Measurements from ENCODE around the gene DSG3.
"Not testable (repeated sequence)": the region's sequence is repeated elsewhere in the genome, so short reads cannot be mapped to it uniquely, and the experiment has no call there.

The DSG3 gene

DNA sequence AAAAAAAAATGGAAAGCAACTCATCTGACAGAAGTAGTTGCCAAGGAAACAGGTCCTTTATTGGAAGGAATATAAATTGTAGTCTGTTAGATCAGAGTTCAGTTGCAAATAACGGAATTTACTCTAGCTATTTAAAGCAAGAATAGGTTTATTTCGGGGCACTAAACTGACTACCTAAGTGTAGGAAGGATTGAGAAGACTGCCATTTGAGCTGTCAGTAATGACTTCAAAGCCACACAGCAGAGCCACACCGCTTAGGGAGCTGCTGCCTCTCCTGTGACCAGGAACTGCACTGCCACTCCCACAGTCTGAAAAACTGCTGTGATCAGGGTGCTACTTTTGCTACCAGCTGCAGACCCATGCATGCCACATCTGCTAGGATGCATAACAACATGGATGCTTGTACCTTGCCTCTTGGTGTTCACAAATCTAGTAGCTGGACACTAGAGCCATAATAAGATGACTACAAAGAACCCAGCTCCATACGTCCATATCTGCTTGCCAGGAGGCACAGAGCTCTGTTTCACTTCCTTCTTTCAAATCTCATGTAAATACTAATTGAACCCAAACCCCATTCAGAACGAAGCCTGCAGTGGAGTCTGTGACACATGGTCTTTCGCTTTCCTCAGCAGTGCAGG lies 52.6 kb downstream of the DSG3 start:
- ATAC-seq (replicated peaks) (no peak), DNase-seq (no peak)
- H3K4me3 Mint-ChIP-seq = no peak overlapping the region
- no peak overlapping the region for H3K27ac Mint-ChIP-seq
- no peaks in the 10 kb centered on the region for H3K9me3 Mint-ChIP-seq
- no peaks in the 10 kb centered on the region for H3K36me3 Mint-ChIP-seq (ENCODE audit: insufficient read depth)
- no peaks in the 10 kb centered on the region for H3K4me1 Mint-ChIP-seq (ENCODE audit: low read depth in 2 of 2)
- H3K27me3 Mint-ChIP-seq = peaks cover 39 to 40% of the 10 kb centered on the region in 2 donors

DNA sequence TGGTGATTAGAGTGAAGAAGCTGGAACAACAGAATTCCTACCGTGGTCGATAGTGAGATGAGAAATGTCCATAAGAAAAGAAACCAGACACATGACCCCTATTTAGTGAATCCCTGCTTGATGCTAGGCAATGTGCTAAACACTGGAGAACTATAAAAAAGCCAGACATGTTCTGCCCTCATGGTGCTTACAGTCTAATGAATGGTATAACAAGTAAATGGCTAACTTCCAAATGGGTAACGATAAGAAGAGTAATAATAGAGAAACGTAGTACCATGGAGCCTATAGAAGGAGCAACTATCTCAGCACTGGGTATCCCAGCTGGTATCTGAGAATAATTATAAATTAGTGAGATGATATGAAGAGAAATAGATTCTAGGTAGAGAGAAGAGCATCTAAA lies 55.5 kb downstream of the DSG3 start:
- DNase-seq = no peak
- Mint-ChIP-seq H3K27ac (no peak overlapping the region), H3K4me1 (ENCODE audit: low read depth in 2 of 2) (no peaks in the 10 kb centered on the region), H3K4me3 (no peak overlapping the region), H3K9me3 (no peaks in the 10 kb centered on the region), H3K36me3 (ENCODE audit: insufficient read depth) (no peaks in the 10 kb centered on the region), H3K27me3 (peaks cover 19 to 21% of the 10 kb centered on the region in 2 donors)
- no peak for ATAC-seq (replicated peaks)

DNA sequence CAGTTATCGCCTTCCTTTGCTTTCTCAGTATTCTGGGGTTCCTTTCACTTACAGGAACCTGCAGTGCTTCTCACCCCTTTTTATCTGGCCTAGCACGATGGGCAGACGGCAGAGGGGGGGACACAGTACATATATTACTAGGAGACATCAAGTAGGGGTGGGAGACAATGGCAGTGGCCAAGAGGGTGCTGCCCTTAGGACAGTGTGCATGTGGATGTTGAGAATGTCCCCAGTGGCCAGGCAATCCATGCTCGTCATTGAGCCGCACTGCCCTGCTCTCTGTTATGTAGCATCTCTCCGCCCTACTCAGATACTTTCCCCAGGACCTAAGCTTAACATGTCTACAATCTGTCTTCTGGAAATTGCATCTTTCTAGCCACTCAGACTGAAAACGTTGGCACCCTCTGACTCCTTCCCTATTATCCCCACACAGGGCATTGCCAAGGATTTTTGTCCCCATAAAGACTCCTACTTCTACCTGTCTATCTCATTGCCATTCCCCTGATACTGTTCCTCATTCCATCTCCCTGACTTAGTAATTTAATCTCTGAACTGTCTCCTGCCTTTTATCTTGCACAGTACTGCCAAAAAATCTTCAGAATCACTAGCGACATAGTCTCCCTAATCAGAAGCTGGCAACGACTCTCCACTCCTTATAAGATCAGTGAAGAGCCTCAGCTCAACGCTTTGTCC lies 57.1 kb downstream of the DSG3 start:
- H3K4me1 Mint-ChIP-seq (ENCODE audit: low read depth in 2 of 2) = no peaks in the 10 kb centered on the region
- DNase-seq (no peak), ATAC-seq (replicated peaks) (no peak)
- no peaks in the 10 kb centered on the region for H3K36me3 Mint-ChIP-seq (ENCODE audit: insufficient read depth)
- no peak overlapping the region for H3K4me3 Mint-ChIP-seq
- no peak overlapping the region for H3K27ac Mint-ChIP-seq
- H3K9me3 Mint-ChIP-seq = peaks cover 0 to 1% of the 10 kb centered on the region in 2 donors
- peaks cover 6 to 9% of the 10 kb centered on the region in 2 donors for H3K27me3 Mint-ChIP-seq

DNA sequence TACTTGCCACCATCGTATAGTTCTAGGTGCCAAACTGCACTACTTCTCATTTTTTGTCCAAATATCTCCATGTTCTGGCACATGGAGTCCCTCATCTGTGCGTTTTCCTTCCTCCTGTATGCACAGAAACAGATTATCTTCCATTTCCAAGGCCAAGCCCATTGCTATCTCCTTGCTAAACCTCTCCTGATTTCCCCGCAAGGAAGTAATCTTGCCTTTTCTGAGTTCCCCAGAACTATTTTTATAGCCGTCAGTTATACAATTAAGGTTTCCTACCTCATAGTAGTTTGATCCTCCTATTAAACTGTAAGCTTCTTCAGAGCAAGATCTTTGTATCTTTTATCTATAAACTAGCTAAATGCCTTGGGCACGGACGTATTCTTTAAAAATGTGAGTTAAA lies 57.6 kb downstream of the DSG3 start:
- no peak overlapping the region for H3K4me3 Mint-ChIP-seq
- H3K36me3 Mint-ChIP-seq (ENCODE audit: insufficient read depth) = no peaks in the 10 kb centered on the region
- DNase-seq (no peak), ATAC-seq (replicated peaks) (no peak)
- peaks cover 6 to 9% of the 10 kb centered on the region in 2 donors for H3K27me3 Mint-ChIP-seq
- H3K27ac Mint-ChIP-seq = no peak overlapping the region
- peaks cover 0 to 1% of the 10 kb centered on the region in 2 donors for H3K9me3 Mint-ChIP-seq
- H3K4me1 Mint-ChIP-seq (ENCODE audit: low read depth in 2 of 2) = no peaks in the 10 kb centered on the region

DNA sequence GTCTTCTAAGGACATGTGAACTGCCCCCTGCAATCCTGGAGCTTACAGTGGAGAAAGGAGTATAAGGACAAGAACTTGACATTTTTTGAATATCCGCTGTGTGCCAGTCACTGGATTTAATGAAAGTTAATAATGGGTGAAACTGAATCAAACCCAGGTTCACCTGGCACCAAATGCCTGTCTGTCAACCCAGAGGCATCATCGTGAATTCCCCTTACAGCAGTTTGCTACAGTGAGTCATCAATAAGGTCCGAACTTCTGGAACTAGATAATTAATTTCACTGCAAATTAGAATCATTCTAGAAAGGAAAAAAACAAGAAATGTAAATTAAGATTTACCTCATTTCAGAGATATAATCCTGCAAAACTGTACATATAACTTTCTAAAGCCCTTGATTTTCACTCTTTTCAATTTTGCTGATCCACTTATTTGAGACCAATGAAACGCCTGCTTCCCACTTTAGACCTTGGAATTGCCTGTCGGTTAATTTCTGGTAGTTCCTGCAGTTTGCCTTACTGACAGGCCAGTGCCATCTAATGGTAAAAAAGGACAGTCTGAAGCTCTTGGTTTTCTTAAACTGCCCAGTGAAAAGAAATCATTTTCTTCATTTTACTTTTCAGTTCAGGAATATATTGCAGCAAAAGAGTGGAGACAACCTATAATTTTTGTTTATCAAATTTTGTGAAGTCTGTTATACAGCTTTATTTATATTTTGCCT lies 58.6 kb downstream of the DSG3 start:
- Mint-ChIP-seq H3K4me3 (no peak overlapping the region), H3K9me3 (peaks cover 0 to 1% of the 10 kb centered on the region in 2 donors), H3K4me1 (ENCODE audit: low read depth in 2 of 2) (no peaks in the 10 kb centered on the region), H3K36me3 (ENCODE audit: insufficient read depth) (no peaks in the 10 kb centered on the region), H3K27ac (no peak overlapping the region), H3K27me3 (peaks cover 6 to 8% of the 10 kb centered on the region in 2 donors)
- ATAC-seq (replicated peaks) (no peak), DNase-seq (no peak)

DNA sequence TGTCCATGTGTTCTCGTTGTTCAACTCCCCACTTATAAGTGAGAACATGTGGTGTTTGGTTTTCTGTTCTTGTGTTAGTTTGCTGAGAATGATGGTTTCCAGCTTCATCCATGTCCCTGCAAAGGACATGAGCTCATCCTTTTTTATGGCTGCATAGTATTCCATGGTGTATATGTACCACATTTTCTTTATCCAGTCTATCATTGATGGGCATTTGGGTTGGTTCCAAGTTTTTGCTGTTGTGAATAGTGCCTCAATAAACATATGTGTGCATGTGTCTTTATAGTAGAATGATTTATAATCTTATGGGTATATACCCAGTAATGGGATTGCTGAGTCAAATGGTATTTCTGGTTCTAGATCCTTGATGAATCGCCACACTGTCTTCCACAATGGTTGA lies 59.6 kb downstream of the DSG3 start:
- not testable (repeated sequence) for H3K27ac Mint-ChIP-seq; H3K27me3 Mint-ChIP-seq; ATAC-seq (replicated peaks); H3K4me1 Mint-ChIP-seq (ENCODE audit: low read depth in 2 of 2); H3K9me3 Mint-ChIP-seq; H3K4me3 Mint-ChIP-seq; H3K36me3 Mint-ChIP-seq (ENCODE audit: insufficient read depth); DNase-seq

DNA sequence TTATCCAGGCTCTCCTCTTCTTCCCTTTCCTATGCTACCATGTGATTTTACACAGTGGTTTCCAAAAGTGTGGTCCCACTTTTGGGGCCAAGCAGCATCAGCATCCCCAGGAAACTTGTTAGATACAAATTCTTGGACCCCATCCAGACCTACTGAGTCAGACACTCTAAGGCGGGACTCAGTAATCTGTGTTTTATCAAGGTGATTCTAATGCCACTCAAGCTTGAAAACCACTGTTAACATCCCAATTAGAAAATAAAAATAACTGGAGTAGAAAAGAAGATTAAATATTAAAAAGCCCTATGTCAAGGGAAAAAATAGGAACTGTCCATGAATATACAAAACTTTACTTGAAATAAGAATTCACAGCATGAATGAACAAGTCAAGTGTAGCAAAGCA lies 61.2 kb downstream of the DSG3 start:
- Mint-ChIP-seq H3K36me3 (ENCODE audit: insufficient read depth) (no peaks in the 10 kb centered on the region), H3K27me3 (peaks cover 7 to 9% of the 10 kb centered on the region in 2 donors), H3K4me3 (no peak overlapping the region), H3K9me3 (peaks cover 0 to 1% of the 10 kb centered on the region in 2 donors), H3K27ac (no peak overlapping the region), H3K4me1 (ENCODE audit: low read depth in 2 of 2) (no peaks in the 10 kb centered on the region)
- ATAC-seq (replicated peaks) (no peak), DNase-seq (no peak)

DNA sequence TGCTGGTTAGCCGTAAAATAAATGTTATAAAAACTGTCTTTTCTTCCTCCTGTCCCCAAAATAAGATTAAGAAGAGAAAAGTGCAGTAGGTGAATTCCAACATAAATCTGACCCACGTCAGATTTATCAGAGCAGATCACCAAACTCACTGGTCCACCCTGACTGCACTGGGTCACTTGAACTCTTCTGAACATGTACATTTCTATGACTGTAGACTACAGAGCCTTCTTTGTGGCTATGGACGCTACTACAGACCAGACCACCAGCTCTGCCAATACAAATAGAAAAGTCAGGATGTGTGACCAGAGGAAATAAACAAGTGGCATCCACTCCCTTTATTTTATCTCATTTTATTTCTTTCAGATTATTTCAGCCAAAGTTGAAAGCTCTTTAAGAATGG lies 62.0 kb downstream of the DSG3 start:
- Mint-ChIP-seq H3K4me1 (ENCODE audit: low read depth in 2 of 2) (no peaks in the 10 kb centered on the region), H3K27me3 (peaks cover 7 to 9% of the 10 kb centered on the region in 2 donors), H3K36me3 (ENCODE audit: insufficient read depth) (no peaks in the 10 kb centered on the region), H3K27ac (no peak overlapping the region), H3K4me3 (no peak overlapping the region), H3K9me3 (peaks cover 0 to 1% of the 10 kb centered on the region in 2 donors)
- no peak for ATAC-seq (replicated peaks)
- no peak for DNase-seq

DNA sequence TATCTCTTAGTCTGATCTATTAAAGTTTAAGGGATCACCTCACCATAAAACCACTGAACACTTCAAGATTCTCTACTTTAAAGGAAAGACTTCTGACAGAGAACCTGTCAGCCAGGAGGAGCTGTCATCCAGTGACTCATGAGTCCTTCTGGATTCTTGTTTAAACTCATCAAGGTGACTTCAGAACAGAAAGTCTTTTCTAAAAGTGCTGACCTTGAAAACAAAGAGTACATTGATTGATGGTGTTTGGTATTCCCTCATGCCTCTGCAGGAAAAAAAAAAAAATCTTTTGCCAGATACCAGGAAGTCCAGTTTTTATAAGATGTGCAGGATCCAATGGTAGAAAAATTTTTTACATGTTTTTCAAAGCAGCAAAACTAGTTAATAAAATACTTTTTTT lies 62.8 kb downstream of the DSG3 start:
- Mint-ChIP-seq H3K27ac (no peak overlapping the region), H3K9me3 (peaks cover 0 to 1% of the 10 kb centered on the region in 2 donors), H3K36me3 (ENCODE audit: insufficient read depth) (no peaks in the 10 kb centered on the region), H3K27me3 (peaks cover 7 to 9% of the 10 kb centered on the region in 2 donors), H3K4me3 (no peak overlapping the region), H3K4me1 (ENCODE audit: low read depth in 2 of 2) (no peaks in the 10 kb centered on the region)
- ATAC-seq (replicated peaks) = no peak
- DNase-seq = no peak

DNA sequence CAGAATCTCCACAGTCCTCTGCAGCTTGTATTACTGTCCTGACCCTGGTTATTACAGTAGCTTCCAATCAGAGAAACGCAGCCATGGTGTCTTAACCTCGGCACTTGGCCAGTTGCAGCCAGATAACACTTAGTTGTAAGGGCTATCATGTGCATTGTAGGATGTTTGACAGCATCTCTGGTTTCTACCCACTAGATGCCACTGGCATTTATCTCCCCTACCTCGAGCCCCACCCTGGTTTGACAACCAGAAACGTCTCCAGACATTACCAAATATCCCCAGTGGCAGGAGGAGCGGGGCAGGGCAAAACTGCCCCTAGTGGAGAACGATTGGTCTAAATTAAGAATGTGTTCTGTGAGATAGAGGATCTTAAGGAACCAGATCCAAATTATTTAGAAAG lies 63.6 kb downstream of the DSG3 start:
- peaks cover 0 to 1% of the 10 kb centered on the region in 2 donors for H3K9me3 Mint-ChIP-seq
- H3K36me3 Mint-ChIP-seq (ENCODE audit: insufficient read depth) = no peaks in the 10 kb centered on the region
- no peak for DNase-seq
- H3K27ac Mint-ChIP-seq = no peak overlapping the region
- no peak for ATAC-seq (replicated peaks)
- no peak overlapping the region for H3K4me3 Mint-ChIP-seq
- peaks cover 7 to 9% of the 10 kb centered on the region in 2 donors for H3K27me3 Mint-ChIP-seq
- no peaks in the 10 kb centered on the region for H3K4me1 Mint-ChIP-seq (ENCODE audit: low read depth in 2 of 2)

DNA sequence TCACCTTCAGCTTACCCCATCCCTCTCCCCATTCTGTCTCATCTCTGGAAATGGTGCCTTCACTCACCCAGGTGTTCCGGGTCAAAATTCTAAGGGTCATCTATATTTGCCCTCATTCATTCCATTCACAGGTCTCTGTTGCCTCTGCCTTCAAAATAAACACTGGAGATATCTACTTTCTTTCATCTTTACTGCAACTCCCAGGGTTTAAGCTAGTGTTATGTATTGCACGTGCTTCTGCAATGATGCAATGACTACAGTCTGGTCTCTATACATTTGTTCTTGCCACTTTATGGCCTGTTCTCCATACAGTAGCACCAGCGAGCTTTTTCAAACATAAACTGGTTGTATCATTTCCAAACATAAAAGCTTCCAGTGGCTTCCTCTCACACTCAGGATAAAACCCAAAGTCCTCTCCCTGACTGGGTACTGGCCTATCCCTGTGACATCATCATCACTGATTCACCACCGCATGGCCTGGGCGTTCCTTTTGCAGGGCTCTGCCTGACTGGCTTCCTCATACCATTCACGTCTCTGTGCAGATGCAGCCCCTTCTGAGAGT lies 64.7 kb downstream of the DSG3 start:
- Mint-ChIP-seq H3K27ac (no peak overlapping the region), H3K27me3 (peaks cover 7 to 9% of the 10 kb centered on the region in 2 donors), H3K9me3 (peaks cover 0 to 1% of the 10 kb centered on the region in 2 donors), H3K4me1 (ENCODE audit: low read depth in 2 of 2) (no peaks in the 10 kb centered on the region), H3K36me3 (ENCODE audit: insufficient read depth) (no peaks in the 10 kb centered on the region), H3K4me3 (no peak overlapping the region)
- no peak for ATAC-seq (replicated peaks)
- no peak for DNase-seq

DNA sequence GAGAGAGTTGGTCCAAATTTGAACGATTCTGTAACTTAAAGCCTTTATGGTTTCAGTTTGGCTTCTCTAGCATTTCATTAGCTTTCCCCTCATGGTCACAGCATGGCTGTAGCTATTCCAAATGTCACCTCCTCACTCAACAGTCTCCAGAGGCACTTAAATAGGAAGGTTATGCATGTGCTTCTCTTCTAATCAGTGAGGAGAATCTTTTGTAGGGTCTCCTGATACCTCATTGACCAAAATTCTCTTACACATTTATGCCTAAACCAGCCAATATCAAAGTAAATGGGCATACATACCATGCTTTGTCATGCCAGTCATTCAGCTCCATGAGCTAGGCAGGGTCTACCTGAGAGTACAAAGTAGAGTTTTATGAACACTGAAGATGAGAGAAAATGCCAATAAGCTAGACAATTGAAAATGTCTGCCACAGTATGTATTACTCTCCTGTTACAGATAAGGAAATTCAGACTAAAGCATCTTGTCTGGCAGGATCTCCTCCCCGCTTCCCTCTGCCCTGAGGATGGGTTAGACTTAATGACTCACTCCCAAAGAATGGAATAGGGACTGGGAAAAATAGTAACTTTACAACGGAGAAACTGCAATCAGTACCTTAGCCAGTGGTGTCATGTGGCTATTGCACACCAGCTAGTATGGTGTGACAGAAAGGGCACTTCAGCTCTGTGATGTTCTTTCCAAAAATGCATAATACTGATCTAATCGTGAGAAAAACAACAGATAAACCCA lies 65.8 kb downstream of the DSG3 start:
- DNase-seq (no peak), ATAC-seq (replicated peaks) (no peak)
- no peaks in the 10 kb centered on the region for H3K36me3 Mint-ChIP-seq (ENCODE audit: insufficient read depth)

DNA sequence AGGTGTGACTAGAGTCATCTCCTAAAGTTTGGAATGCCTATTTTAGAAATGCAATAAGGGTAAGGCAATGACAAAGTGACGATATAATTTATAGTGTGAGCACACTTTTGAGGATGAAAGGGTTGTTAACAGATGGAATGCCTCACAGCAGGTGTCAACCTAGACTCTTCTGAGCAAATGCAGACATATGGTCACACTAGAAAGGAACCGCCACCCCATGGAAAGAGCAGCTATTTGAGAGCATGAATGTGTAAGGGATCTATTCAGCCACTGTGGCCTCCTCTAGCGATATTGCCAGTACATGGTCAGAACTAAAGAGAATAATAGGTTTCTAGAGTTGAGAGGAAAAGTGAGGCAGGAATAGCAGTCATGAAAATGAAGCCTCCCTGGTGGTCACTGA lies 68.9 kb downstream of the DSG3 start:
- H3K4me1 Mint-ChIP-seq (ENCODE audit: low read depth in 2 of 2) = no peaks in the 10 kb centered on the region
- no peak overlapping the region for H3K4me3 Mint-ChIP-seq
- ATAC-seq (replicated peaks) (no peak), DNase-seq (no peak)
- H3K36me3 Mint-ChIP-seq (ENCODE audit: insufficient read depth) = no peaks in the 10 kb centered on the region
- H3K27me3 Mint-ChIP-seq = peaks cover 7 to 9% of the 10 kb centered on the region in 2 donors
- H3K9me3 Mint-ChIP-seq = no peaks in the 10 kb centered on the region
- no peak overlapping the region for H3K27ac Mint-ChIP-seq

More for the DNA sequence above, 65.8 kb downstream of the DSG3 start:
- H3K27me3 Mint-ChIP-seq = peaks cover 7 to 9% of the 10 kb centered on the region in 2 donors
- H3K27ac Mint-ChIP-seq = no peak overlapping the region
- no peak overlapping the region for H3K4me3 Mint-ChIP-seq
- peaks cover 0 to 1% of the 10 kb centered on the region in 2 donors for H3K9me3 Mint-ChIP-seq
- no peaks in the 10 kb centered on the region for H3K4me1 Mint-ChIP-seq (ENCODE audit: low read depth in 2 of 2)
